Neuronal stem cell (in vitro differentiated cells): ENCODE results near the gene ULK2.

Experiments used
- DNase-seq: peaks from one replicate; pipeline ENCODE4 v3.0.0-alpha.2; 2013; ENCODE audit warnings: low spot score
- H2AFZ ChIP-seq: one replicate; pipeline ENCODE4 v1.6.1; 2013; ENCODE audit warnings: mild to moderate bottlenecking, low read length, inconsistent platforms
- H2AK5ac ChIP-seq: 2 replicates; pipeline ENCODE4 v1.6.1; 2013; ENCODE audit warnings: low read depth, mild to moderate bottlenecking, inconsistent platforms, low read length, moderate library complexity, mixed read lengths
- H2BK120ac ChIP-seq: 2 replicates; pipeline ENCODE4 v1.6.1; 2013; ENCODE audit warnings: low read depth, mild to moderate bottlenecking, inconsistent platforms, low read length, moderate library complexity, mixed read lengths
- H2BK12ac ChIP-seq: one replicate; pipeline ENCODE4 v1.6.1; 2013; ENCODE audit warnings: low read length, inconsistent platforms
- H2BK15ac ChIP-seq: 2 replicates; pipeline ENCODE4 v1.6.1; 2013; ENCODE audit warnings: mild to moderate bottlenecking, low read length, inconsistent platforms, mixed read lengths
- H2BK5ac ChIP-seq: one replicate; pipeline ENCODE4 v1.6.1; 2013; ENCODE audit warnings: inconsistent platforms, mild to moderate bottlenecking, low read length, moderate library complexity
- H3K14ac ChIP-seq: one replicate; pipeline ENCODE4 v1.6.1; 2013; ENCODE audit warnings: low read length, inconsistent platforms
- H3K18ac ChIP-seq: 2 replicates; pipeline ENCODE4 v1.6.1; 2013; ENCODE audit warnings: low read length, inconsistent platforms
- H3K23ac ChIP-seq: 2 replicates; pipeline ENCODE4 v1.6.1; 2013; ENCODE audit warnings: low read depth, mild to moderate bottlenecking, mixed read lengths, low read length, inconsistent platforms; ENCODE audit not compliant: poor library complexity
- H3K27ac ChIP-seq: replicated peaks from 3 replicates; pipeline ENCODE4 v1.5.1; 2013; ENCODE audit warnings: low read length, inconsistent platforms
- H3K27me3 ChIP-seq, 3 experiments: 2 replicates each; pipeline ENCODE4 v1.6.1; 2013; ENCODE audit warnings: low read length in 3 of 3, mild to moderate bottlenecking in 2 of 3, inconsistent platforms in 1 of 3, low read depth in 1 of 3, mixed read lengths in 1 of 3, moderate library complexity in 1 of 3; ENCODE audit not compliant: control insufficient read depth in 3 of 3, insufficient read depth in 3 of 3
- H3K36me3 ChIP-seq, 2 donors: replicated peaks in 1 of 2; 2 replicates each; pipeline ENCODE4 v1.6.1; 2013; ENCODE audit warnings: low read length in 2 of 2; ENCODE audit not compliant: control insufficient read depth in 2 of 2, insufficient read depth in 2 of 2
- H3K4ac ChIP-seq: 2 replicates; pipeline ENCODE4 v1.6.1; 2013; ENCODE audit warnings: inconsistent platforms, mild to moderate bottlenecking, low read length, moderate library complexity
- H3K4me1 ChIP-seq, 2 donors: 1 replicate in 1 of 2; 2 replicates in 1 of 2; pipeline ENCODE4 v1.6.1; 2013; ENCODE audit warnings: low read length in 2 of 2, low read depth in 1 of 2; ENCODE audit not compliant: control insufficient read depth in 2 of 2, insufficient read depth in 1 of 2
- H3K4me2 ChIP-seq: one replicate; pipeline ENCODE4 v1.6.1; 2013; ENCODE audit warnings: mild to moderate bottlenecking, low read length, inconsistent platforms; ENCODE audit not compliant: insufficient read depth, poor library complexity, severe bottlenecking
- H3K4me3 ChIP-seq, 2 donors: 2 replicates each; pipeline ENCODE4 v1.5.1; 2013; ENCODE audit warnings: low read length in 2 of 2, mild to moderate bottlenecking in 2 of 2, inconsistent platforms in 1 of 2, moderate library complexity in 1 of 2
- H3K79me1 ChIP-seq: one replicate; pipeline ENCODE4 v1.6.1; 2013; ENCODE audit warnings: low read depth, mild to moderate bottlenecking, inconsistent platforms, low read length, moderate library complexity
- H3K9ac ChIP-seq: one replicate; pipeline ENCODE4 v1.6.1; 2013; ENCODE audit warnings: mild to moderate bottlenecking, low read depth, low read length, inconsistent platforms; ENCODE audit not compliant: poor library complexity
- H3K9me3 ChIP-seq, 2 donors: replicated peaks in 1 of 2; 2 replicates each; pipeline versions ENCODE3 to v1.6.1; 2013; ENCODE audit warnings: low read length in 2 of 2, mild to moderate bottlenecking in 2 of 2, inconsistent platforms in 1 of 2, low read depth in 1 of 2, mixed read lengths in 1 of 2, moderate library complexity in 1 of 2; ENCODE audit not compliant: control insufficient read depth in 2 of 2, insufficient read depth in 1 of 2
- H4K8ac ChIP-seq: one replicate; pipeline ENCODE4 v1.6.1; 2013; ENCODE audit warnings: low read depth, mild to moderate bottlenecking, inconsistent platforms, low read length, moderate library complexity
- H4K91ac ChIP-seq: one replicate; pipeline ENCODE4 v1.6.1; 2013; ENCODE audit warnings: low read length, low read depth, mild to moderate bottlenecking, inconsistent platforms; ENCODE audit not compliant: poor library complexity
- WGBS, 2 donors: extraction: QIAGEN DNeasy Blood & Tissue Kit; methylation state at CpG; one replicate each; pipeline ENCODE4 v1.1.7; 2013; ENCODE audit warnings: missing lambda C conversion rate in 2 of 2, mixed read lengths in 1 of 2; ENCODE audit not compliant: insufficient read length in 2 of 2, insufficient replicate concordance in 1 of 2; ENCODE audit errors: extremely low coverage in 2 of 2; 5-methylcytosine and 5-hydroxymethylcytosine counted together

Gene ULK2

GRCh38 chr17:19769946-19770652, 97.6 kb downstream of the ULK2 start:
- Histone ChIP-seq H4K91ac (no peak overlapping the region), H2AFZ (no peak overlapping the region), H2BK5ac (no peak overlapping the region), H4K8ac (no peak overlapping the region), H3K9me3 (no peaks in the 10 kb centered on the region), H3K18ac (no peak overlapping the region), H3K4ac (no peak overlapping the region), H2BK12ac (no peak overlapping the region), H3K9ac (no peak overlapping the region), H3K4me2 (no peak overlapping the region), H3K27me3 (no peaks in the 10 kb centered on the region), H2AK5ac (no peak overlapping the region), H3K36me3 (no peaks in the 10 kb centered on the region), H3K4me1 (no peaks in the 10 kb centered on the region), H2BK120ac (no peak overlapping the region), H3K14ac (no peak overlapping the region), H3K23ac (no peak overlapping the region), H3K79me1 (no peaks in the 10 kb centered on the region), H3K4me3 (no peak overlapping the region), H2BK15ac (no peak overlapping the region), H3K27ac (no peak overlapping the region)
- DNase-seq, result no peak
- WGBS, 2 donors, result no CpG with 5 or more reads among the region's 7 CpGs

- H2AK5ac ChIP-seq, result no peak overlapping the region
- no peaks in the 10 kb centered on the region for H3K36me3 ChIP-seq
- no peak overlapping the region for H3K18ac ChIP-seq
- H3K27ac ChIP-seq, result no peak overlapping the region
- H3K23ac ChIP-seq, result no peak overlapping the region
- no peaks in the 10 kb centered on the region for H3K27me3 ChIP-seq
- no peak overlapping the region for H2BK5ac ChIP-seq
- peak overlapping the region; percentile 41 for H2AFZ ChIP-seq
- no peak overlapping the region for H3K4ac ChIP-seq
- whole genome bisulfite sequencing, 2 donors, result no CpG with 5 or more reads among the region's 10 CpGs
- no peak overlapping the region for H3K4me2 ChIP-seq
- H3K79me1 ChIP-seq, result no peaks in the 10 kb centered on the region
- H3K4me3 ChIP-seq, result no peak overlapping the region
- H3K9me3 ChIP-seq, result no peaks in the 10 kb centered on the region
- no peak overlapping the region for H2BK120ac ChIP-seq
- no peak overlapping the region for H3K14ac ChIP-seq
- no peak overlapping the region for H2BK12ac ChIP-seq
- no peak overlapping the region for H4K8ac ChIP-seq
- no peak overlapping the region for H2BK15ac ChIP-seq
- no peak overlapping the region for H3K9ac ChIP-seq
- H3K4me1 ChIP-seq, result no peaks in the 10 kb centered on the region
- no peak overlapping the region for H4K91ac ChIP-seq
- DNase-seq, result no peak
Measured at GRCh38 chr17:19768046-19768782, 99.5 kb downstream of the ULK2 start.

- H2BK120ac ChIP-seq, result no peak overlapping the region
- no peak overlapping the region for H3K4ac ChIP-seq
- H2BK15ac ChIP-seq, result peak overlapping the region; percentile 7
- H2BK12ac ChIP-seq, result no peak overlapping the region
- H3K14ac ChIP-seq, result no peak overlapping the region
- no peaks in the 10 kb centered on the region for H3K36me3 ChIP-seq
- peak overlapping the region; percentile 50 for H2AFZ ChIP-seq
- WGBS, 2 donors, result no CpG with 5 or more reads among the region's 12 CpGs
- no peak overlapping the region for H3K27ac ChIP-seq
- no peak overlapping the region for H3K4me3 ChIP-seq
- no peak overlapping the region for H4K91ac ChIP-seq
- no peak overlapping the region for H3K23ac ChIP-seq
- H3K18ac ChIP-seq, result no peak overlapping the region
- H3K9me3 ChIP-seq, result no peaks in the 10 kb centered on the region
- no peak overlapping the region for H3K4me2 ChIP-seq
- no peak overlapping the region for H2BK5ac ChIP-seq
- H3K9ac ChIP-seq, result no peak overlapping the region
- H3K4me1 ChIP-seq, result no peaks in the 10 kb centered on the region
- peak; percentile 72 for DNase-seq
- no peak overlapping the region for H4K8ac ChIP-seq
- peak overlapping the region; percentile 48 for H2AK5ac ChIP-seq
- no peaks in the 10 kb centered on the region for H3K79me1 ChIP-seq
- H3K27me3 ChIP-seq, result no peaks in the 10 kb centered on the region
Measured at GRCh38 chr17:19766421-19767270, 101.1 kb downstream of the ULK2 start.

- no peak overlapping the region for H3K4ac ChIP-seq
- no peaks in the 10 kb centered on the region for H3K4me1 ChIP-seq
- peak overlapping the region; percentile 7 for H2BK15ac ChIP-seq
- H3K4me3 ChIP-seq, result no peak overlapping the region
- no peak overlapping the region for H3K23ac ChIP-seq
- H4K91ac ChIP-seq, result no peak overlapping the region
- DNase-seq, result no peak
- peak overlapping the region; percentile 48 for H2AK5ac ChIP-seq
- H3K27me3 ChIP-seq, result no peaks in the 10 kb centered on the region
- H2BK5ac ChIP-seq, result no peak overlapping the region
- no peak overlapping the region for H2AFZ ChIP-seq
- H3K9me3 ChIP-seq, result no peaks in the 10 kb centered on the region
- WGBS, 2 donors, result no CpG with 5 or more reads among the region's 7 CpGs
- no peak overlapping the region for H3K4me2 ChIP-seq
- H2BK12ac ChIP-seq, result peak overlapping the region; percentile 86
- H3K9ac ChIP-seq, result no peak overlapping the region
- no peak overlapping the region for H3K14ac ChIP-seq
- no peak overlapping the region for H3K27ac ChIP-seq
- H4K8ac ChIP-seq, result no peak overlapping the region
- H2BK120ac ChIP-seq, result no peak overlapping the region
- no peaks in the 10 kb centered on the region for H3K79me1 ChIP-seq
- peak overlapping the region; percentile 83 for H3K18ac ChIP-seq
- no peaks in the 10 kb centered on the region for H3K36me3 ChIP-seq
Measured at GRCh38 chr17:19766016-19766415, 101.7 kb downstream of the ULK2 start.
